MM.1S (cell line): ENCODE measurements around the gene DTD1.

Experiments
- DNase-seq: peaks from one replicate; pipeline ENCODE4 v3.0.0-alpha.2; 2015
- H2AFZ ChIP-seq: fragments of 300-600 bp; sonication (generic); 2 replicates; pipeline ENCODE4 v1.6.0; 2016; ENCODE audit warnings: antibody characterized with exemption, low read length
- H3F3A ChIP-seq: fragments of 300-600 bp; sonication (generic); 2 replicates; pipeline ENCODE4 v1.6.1; 2016; ENCODE audit warnings: mild to moderate bottlenecking, antibody characterized with exemption, low read length, moderate library complexity, mixed read lengths; ENCODE audit not compliant: insufficient read depth
- H3K27ac ChIP-seq: fragments of 300-600 bp; sonication (generic); 2 replicates; pipeline ENCODE4 v1.5.1; 2016; ENCODE audit warnings: mild to moderate bottlenecking, low read length
- H3K27me3 ChIP-seq: fragments of 300-600 bp; sonication (generic); replicated peaks from 2 replicates; pipeline ENCODE4 v1.6.0; 2016; ENCODE audit warnings: low read length; ENCODE audit not compliant: insufficient read depth
- H3K36me3 ChIP-seq: fragments of 300-600 bp; sonication (generic); replicated peaks from 2 replicates; pipeline ENCODE4 v1.6.1; 2016; ENCODE audit warnings: mild to moderate bottlenecking, low read length, mixed read lengths; ENCODE audit not compliant: insufficient read depth
- H3K4me1 ChIP-seq: fragments of 300-600 bp; sonication (generic); 2 replicates; pipeline ENCODE4 v1.6.1; 2016; ENCODE audit warnings: low read length, mixed read lengths
- H3K4me2 ChIP-seq: fragments of 300-600 bp; sonication (generic); 2 replicates; pipeline ENCODE4 v1.6.0; 2016; ENCODE audit warnings: low read depth, low read length
- H3K4me3 ChIP-seq: fragments of 300-600 bp; sonication (generic); 2 replicates; pipeline ENCODE4 v1.5.1; 2016; ENCODE audit warnings: low read length, mixed read lengths
- H3K79me2 ChIP-seq: fragments of 300-600 bp; sonication (generic); 2 replicates; pipeline ENCODE4 v1.6.1; 2016; ENCODE audit warnings: mixed run types, low read length, mixed read lengths
- H3K9ac ChIP-seq: fragments of 300-600 bp; sonication (generic); 2 replicates; pipeline ENCODE4 v1.6.1; 2016; ENCODE audit warnings: low read length, mixed read lengths
- H3K9me2 ChIP-seq: fragments of 300-600 bp; sonication (generic); replicated peaks from 2 replicates; pipeline ENCODE4 v1.6.1; 2016; ENCODE audit warnings: mild to moderate bottlenecking, low read length, mixed read lengths; ENCODE audit not compliant: insufficient read depth
- H3K9me3 ChIP-seq: fragments of 300-600 bp; sonication (generic); replicated peaks from 2 replicates; pipeline ENCODE4 v1.6.1; 2016; ENCODE audit warnings: mild to moderate bottlenecking, low read length, mixed read lengths; ENCODE audit not compliant: insufficient read depth
- H4K20me1 ChIP-seq: fragments of 300-600 bp; sonication (generic); 2 replicates; pipeline ENCODE4 v1.6.1; 2016; ENCODE audit warnings: mild to moderate bottlenecking, low read length, moderate library complexity, mixed read lengths; ENCODE audit not compliant: insufficient read depth
- EZH2 ChIP-seq: fragments of 300-600 bp; sonication (generic); optimal IDR thresholded peaks from 2 replicates; pipeline ENCODE3; 2017; ENCODE audit warnings: low read depth, mild to moderate bottlenecking, antibody characterized with exemption, low read length, mixed read lengths
- EZH2phosphoT487 ChIP-seq: fragments of 300-600 bp; sonication (generic); IDR thresholded peaks from 2 replicates; pipeline ENCODE4 v1.6.1; 2018; ENCODE audit warnings: antibody characterized with exemption, low read length
- TF ChIP-seq, protein P1 (sequence below): fragments of 300-600 bp; sonication (generic); IDR thresholded peaks from 2 replicates; pipeline ENCODE4 v1.5.1; 2016; ENCODE audit warnings: antibody characterized with exemption, low read length, mixed read lengths

Gene DTD1

DNA sequence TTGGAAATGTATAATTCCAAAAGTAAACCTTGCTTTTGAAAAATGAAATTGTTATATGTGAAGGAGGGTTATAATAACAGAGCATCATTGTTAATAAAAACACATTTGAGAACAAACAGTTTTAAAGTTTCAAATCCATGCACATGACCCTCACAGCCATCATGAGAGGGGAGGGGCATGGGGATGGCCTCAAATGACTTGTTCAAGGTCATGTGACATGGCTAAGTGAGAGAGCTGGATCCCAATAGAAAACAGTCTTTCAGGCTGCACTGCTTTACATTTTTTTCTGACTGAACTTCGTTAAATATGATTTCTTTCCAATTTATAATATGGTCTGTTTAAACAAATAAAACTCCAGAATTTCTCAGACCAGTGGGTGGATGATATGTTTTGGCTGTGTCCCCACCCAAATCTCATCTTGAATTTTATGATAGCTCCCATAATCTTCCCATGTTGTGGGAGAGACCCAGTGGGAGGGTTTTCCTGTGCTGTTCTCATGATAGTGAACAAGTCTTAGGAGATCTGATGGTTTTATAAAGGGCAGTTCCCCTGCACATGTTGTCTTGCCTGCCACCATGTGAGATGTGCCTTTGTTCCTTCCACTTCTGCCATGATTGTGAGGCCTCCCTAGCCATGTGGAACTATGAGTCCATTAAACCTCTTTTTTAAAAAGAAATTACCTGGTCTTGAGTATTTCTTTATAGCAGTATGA is 66.0 kb downstream of the DTD1 start:
- Histone ChIP-seq H4K20me1 (no peaks in the 10 kb centered on the region), H3K4me2 (no peak overlapping the region), H3F3A (no peaks in the 10 kb centered on the region), H2AFZ (no peak overlapping the region), H3K36me3 (no peaks in the 10 kb centered on the region), H3K4me3 (no peak overlapping the region), H3K79me2 (no peaks in the 10 kb centered on the region), H3K9ac (no peak overlapping the region), H3K9me3 (no peaks in the 10 kb centered on the region), H3K27me3 (no peaks in the 10 kb centered on the region), H3K9me2 (no peaks in the 10 kb centered on the region), H3K27ac (no peak overlapping the region), H3K4me1 (no peaks in the 10 kb centered on the region)
- no peak for TF ChIP-seq EZH2phosphoT487
- no peak for TF ChIP-seq EZH2
- TF ChIP-seq, protein P1, sequence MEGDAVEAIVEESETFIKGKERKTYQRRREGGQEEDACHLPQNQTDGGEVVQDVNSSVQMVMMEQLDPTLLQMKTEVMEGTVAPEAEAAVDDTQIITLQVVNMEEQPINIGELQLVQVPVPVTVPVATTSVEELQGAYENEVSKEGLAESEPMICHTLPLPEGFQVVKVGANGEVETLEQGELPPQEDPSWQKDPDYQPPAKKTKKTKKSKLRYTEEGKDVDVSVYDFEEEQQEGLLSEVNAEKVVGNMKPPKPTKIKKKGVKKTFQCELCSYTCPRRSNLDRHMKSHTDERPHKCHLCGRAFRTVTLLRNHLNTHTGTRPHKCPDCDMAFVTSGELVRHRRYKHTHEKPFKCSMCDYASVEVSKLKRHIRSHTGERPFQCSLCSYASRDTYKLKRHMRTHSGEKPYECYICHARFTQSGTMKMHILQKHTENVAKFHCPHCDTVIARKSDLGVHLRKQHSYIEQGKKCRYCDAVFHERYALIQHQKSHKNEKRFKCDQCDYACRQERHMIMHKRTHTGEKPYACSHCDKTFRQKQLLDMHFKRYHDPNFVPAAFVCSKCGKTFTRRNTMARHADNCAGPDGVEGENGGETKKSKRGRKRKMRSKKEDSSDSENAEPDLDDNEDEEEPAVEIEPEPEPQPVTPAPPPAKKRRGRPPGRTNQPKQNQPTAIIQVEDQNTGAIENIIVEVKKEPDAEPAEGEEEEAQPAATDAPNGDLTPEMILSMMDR, result no peak
- no peak for DNase-seq

DNA sequence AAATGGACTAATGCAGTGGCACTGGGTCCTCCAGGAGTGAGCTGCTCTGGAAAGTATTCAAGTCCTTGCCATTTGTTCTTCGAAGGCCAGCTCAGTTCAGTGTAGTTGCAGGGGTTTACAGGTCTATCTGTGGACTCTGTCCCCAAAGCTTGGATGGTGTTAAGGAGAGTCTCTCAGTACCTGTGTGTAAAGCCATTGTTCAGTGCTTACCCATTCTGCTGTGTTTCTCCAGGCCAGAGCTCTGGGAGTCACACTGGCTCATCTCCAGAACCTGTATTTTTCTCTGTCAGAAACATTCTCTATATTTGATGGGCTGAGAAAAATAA is 66.6 kb downstream of the DTD1 start:
- no peak overlapping the region for H2AFZ ChIP-seq
- H3K9me3 ChIP-seq, result no peaks in the 10 kb centered on the region
- TF ChIP-seq EZH2phosphoT487 (no peak), EZH2 (no peak)
- TF ChIP-seq, protein P1, result no peak
- H3K27me3 ChIP-seq, result no peaks in the 10 kb centered on the region
- DNase-seq, result no peak
- no peak overlapping the region for H3K9ac ChIP-seq
- H3K27ac ChIP-seq, result no peak overlapping the region
- H3K4me2 ChIP-seq, result no peak overlapping the region
- H3F3A ChIP-seq, result no peaks in the 10 kb centered on the region
- H3K36me3 ChIP-seq, result no peaks in the 10 kb centered on the region
- H3K4me3 ChIP-seq, result no peak overlapping the region
- H3K79me2 ChIP-seq, result no peaks in the 10 kb centered on the region
- no peaks in the 10 kb centered on the region for H4K20me1 ChIP-seq
- H3K9me2 ChIP-seq, result no peaks in the 10 kb centered on the region
- no peaks in the 10 kb centered on the region for H3K4me1 ChIP-seq

DNA sequence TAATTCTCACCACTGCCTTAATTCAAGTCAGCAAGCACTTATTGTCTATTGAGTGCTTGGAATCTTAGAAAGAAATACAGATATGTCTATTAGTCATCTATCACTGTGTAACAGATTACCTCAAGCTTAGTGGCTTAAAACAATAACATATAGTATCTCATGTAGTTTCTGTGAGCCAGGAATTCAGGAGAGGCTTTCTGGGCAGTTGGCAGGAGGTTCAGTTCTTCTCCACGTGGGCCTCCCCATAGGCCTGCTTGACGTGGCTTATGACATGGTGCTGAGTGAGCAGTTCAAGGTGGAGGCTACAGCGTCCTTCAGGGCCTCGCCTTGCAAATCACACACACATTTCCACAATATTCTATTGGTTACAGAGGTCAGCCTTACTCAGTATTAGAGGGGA is 69.7 kb downstream of the DTD1 start:
- no peak for DNase-seq
- Histone ChIP-seq H3K79me2 (no peaks in the 10 kb centered on the region), H3K9ac (no peak overlapping the region), H3K9me2 (no peaks in the 10 kb centered on the region), H3F3A (no peaks in the 10 kb centered on the region), H3K9me3 (no peaks in the 10 kb centered on the region), H3K27ac (no peak overlapping the region), H3K4me2 (no peak overlapping the region), H3K27me3 (no peaks in the 10 kb centered on the region), H3K4me3 (no peak overlapping the region), H2AFZ (no peak overlapping the region), H4K20me1 (no peaks in the 10 kb centered on the region), H3K4me1 (no peaks in the 10 kb centered on the region), H3K36me3 (no peaks in the 10 kb centered on the region)
- TF ChIP-seq EZH2phosphoT487 (no peak), EZH2 (no peak)
- TF ChIP-seq, protein P1, result no peak
